Rectal smooth muscle tissue (tissue), 1 donor: ENCODE data around the gene FLT3LG.
A peak's percentile ranks its signal among the peaks of the same experiment; 100 is the strongest.
"Not testable (repeated sequence)": the region's sequence is repeated elsewhere in the genome, so short reads cannot be mapped to it uniquely, and the experiment has no call there.

Source experiments
- H3K27ac ChIP-seq: one replicate; pipeline ENCODE4 v1.7.0; 2013; ENCODE audit warnings: low read depth, low read length, inconsistent platforms
- H3K27me3 ChIP-seq: one replicate; pipeline ENCODE4 v1.7.0; 2013; ENCODE audit warnings: low read length; ENCODE audit not compliant: control insufficient read depth, insufficient read depth
- H3K36me3 ChIP-seq: one replicate; pipeline ENCODE4 v1.7.0; 2013; ENCODE audit warnings: low read length; ENCODE audit not compliant: control insufficient read depth, insufficient read depth
- H3K4me1 ChIP-seq: one replicate; pipeline ENCODE4 v1.7.0; 2013; ENCODE audit warnings: low read length; ENCODE audit not compliant: control insufficient read depth, insufficient read depth
- H3K4me3 ChIP-seq: one replicate; pipeline ENCODE4 v1.7.0; 2013; ENCODE audit warnings: low read length
- H3K9ac ChIP-seq: one replicate; pipeline ENCODE4 v1.7.0; 2013; ENCODE audit warnings: low read length

FLT3LG gene

GRCh38 chr19:49472936-49473335, 1.1 kb upstream of the FLT3LG start:
- peaks cover 3% of the 10 kb centered on the region for H3K36me3 ChIP-seq
- no peak overlapping the region for H3K9ac ChIP-seq
- H3K4me3 ChIP-seq: no peak overlapping the region
- H3K27ac ChIP-seq: no peak overlapping the region
- H3K27me3 ChIP-seq: no peaks in the 10 kb centered on the region
- H3K4me1 ChIP-seq: no peaks in the 10 kb centered on the region

GRCh38 chr19:49473501-49473867, 531 bp upstream of the FLT3LG start:
- Histone ChIP-seq H3K27ac (peak overlapping the region; percentile 77), H3K4me3 (peak overlapping the region; percentile 75)
- H3K4me1 ChIP-seq, H3K27me3 ChIP-seq, H3K36me3 ChIP-seq, H3K9ac ChIP-seq: not testable (repeated sequence)

- Histone ChIP-seq H3K36me3 (peaks cover 3% of the 10 kb centered on the region), H3K9ac (peak overlapping the region; percentile 39), H3K4me3 (peak overlapping the region; percentile 75), H3K4me1 (no peaks in the 10 kb centered on the region), H3K27me3 (no peaks in the 10 kb centered on the region), H3K27ac (peak overlapping the region; percentile 77)
Measured at GRCh38 chr19:49474542-49474924, 518 bp downstream of the FLT3LG start.

GRCh38 chr19:49475191-49475917, 1.3 kb downstream of the FLT3LG start:
- Histone ChIP-seq H3K9ac (no peak overlapping the region), H3K4me3 (peak overlapping the region; percentile 75), H3K4me1 (no peaks in the 10 kb centered on the region), H3K27me3 (no peaks in the 10 kb centered on the region), H3K27ac (no peak overlapping the region), H3K36me3 (no peaks in the 10 kb centered on the region)

- Histone ChIP-seq H3K27ac (no peak overlapping the region), H3K9ac (no peak overlapping the region), H3K27me3 (no peaks in the 10 kb centered on the region), H3K36me3 (no peaks in the 10 kb centered on the region), H3K4me1 (no peaks in the 10 kb centered on the region), H3K4me3 (no peak overlapping the region)
Measured at GRCh38 chr19:49475995-49476880, 2.2 kb downstream of the FLT3LG start.

GRCh38 chr19:49479975-49480628, 6.1 kb downstream of the FLT3LG start:
- Histone ChIP-seq H3K36me3 (no peaks in the 10 kb centered on the region), H3K9ac (no peak overlapping the region), H3K27me3 (no peaks in the 10 kb centered on the region)

GRCh38 chr19:49481020-49481683, 7.1 kb downstream of the FLT3LG start:
- H3K4me3 ChIP-seq: no peak overlapping the region
- no peaks in the 10 kb centered on the region for H3K27me3 ChIP-seq
- H3K4me1 ChIP-seq: no peaks in the 10 kb centered on the region
- no peak overlapping the region for H3K27ac ChIP-seq
- no peaks in the 10 kb centered on the region for H3K36me3 ChIP-seq
- H3K9ac ChIP-seq: no peak overlapping the region

More at GRCh38 chr19:49479975-49480628, 6.1 kb downstream of the FLT3LG start:
- H3K4me1 ChIP-seq: no peaks in the 10 kb centered on the region
- H3K27ac ChIP-seq: no peak overlapping the region
- H3K4me3 ChIP-seq: no peak overlapping the region

- H3K4me3 ChIP-seq: no peak overlapping the region
- H3K9ac ChIP-seq: peak overlapping the region; percentile 6
- peaks cover 18% of the 10 kb centered on the region for H3K36me3 ChIP-seq
- H3K4me1 ChIP-seq: peaks cover 15% of the 10 kb centered on the region
- H3K27me3 ChIP-seq: no peaks in the 10 kb centered on the region
- H3K27ac ChIP-seq: no peak overlapping the region
Measured at GRCh38 chr19:49486232-49486631, 12.2 kb downstream of the FLT3LG start.

GRCh38 chr19:49486710-49487276, 12.8 kb downstream of the FLT3LG start:
- H3K27me3 ChIP-seq: no peaks in the 10 kb centered on the region
- peak overlapping the region; percentile 6 for H3K9ac ChIP-seq
- peak overlapping the region; percentile 60 for H3K27ac ChIP-seq
- H3K4me3 ChIP-seq: peak overlapping the region; percentile 11
- H3K4me1 ChIP-seq: peaks cover 15% of the 10 kb centered on the region
- H3K36me3 ChIP-seq: peaks cover 23% of the 10 kb centered on the region

GRCh38 chr19:49487277-49488045, 13.4 kb downstream of the FLT3LG start, which contains the start of gene RPL13A:
Gene RPL13A, plus strand, starts transcription at chr19:49487608. Its CDS starts 22 bp downstream, at chr19:49487630.
- Histone ChIP-seq H3K36me3 (peaks cover 28% of the 10 kb centered on the region), H3K27me3 (no peaks in the 10 kb centered on the region), H3K4me1 (peaks cover 15% of the 10 kb centered on the region), H3K9ac (peak within 1 kb of the TSS; percentile 100), H3K27ac (peak within 1 kb of the TSS; percentile 96), H3K4me3 (peak within 1 kb of the TSS; percentile 100)
